DOHH2 (cell line): Measurements from ENCODE around the gene GSAP.

Experiments
- EZH2phosphoT487 ChIP-seq: fragments of 200-600 bp; sonication (generic); IDR thresholded peaks from 2 replicates; pipeline ENCODE4 v1.6.1; 2017; ENCODE audit warnings: borderline replicate concordance, mild to moderate bottlenecking, antibody characterized with exemption, low read length, moderate library complexity, mixed read lengths
- TF ChIP-seq, protein P1 (sequence below): fragments of 200-600 bp; sonication (generic); IDR thresholded peaks from one replicate; pipeline ENCODE4 v1.5.1; 2014; ENCODE audit warnings: antibody characterized with exemption, mild to moderate bottlenecking, low read depth, low read length; ENCODE audit not compliant: poor library complexity, severe bottlenecking

- TF ChIP-seq, protein P1, sequence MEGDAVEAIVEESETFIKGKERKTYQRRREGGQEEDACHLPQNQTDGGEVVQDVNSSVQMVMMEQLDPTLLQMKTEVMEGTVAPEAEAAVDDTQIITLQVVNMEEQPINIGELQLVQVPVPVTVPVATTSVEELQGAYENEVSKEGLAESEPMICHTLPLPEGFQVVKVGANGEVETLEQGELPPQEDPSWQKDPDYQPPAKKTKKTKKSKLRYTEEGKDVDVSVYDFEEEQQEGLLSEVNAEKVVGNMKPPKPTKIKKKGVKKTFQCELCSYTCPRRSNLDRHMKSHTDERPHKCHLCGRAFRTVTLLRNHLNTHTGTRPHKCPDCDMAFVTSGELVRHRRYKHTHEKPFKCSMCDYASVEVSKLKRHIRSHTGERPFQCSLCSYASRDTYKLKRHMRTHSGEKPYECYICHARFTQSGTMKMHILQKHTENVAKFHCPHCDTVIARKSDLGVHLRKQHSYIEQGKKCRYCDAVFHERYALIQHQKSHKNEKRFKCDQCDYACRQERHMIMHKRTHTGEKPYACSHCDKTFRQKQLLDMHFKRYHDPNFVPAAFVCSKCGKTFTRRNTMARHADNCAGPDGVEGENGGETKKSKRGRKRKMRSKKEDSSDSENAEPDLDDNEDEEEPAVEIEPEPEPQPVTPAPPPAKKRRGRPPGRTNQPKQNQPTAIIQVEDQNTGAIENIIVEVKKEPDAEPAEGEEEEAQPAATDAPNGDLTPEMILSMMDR = no peak
- no peak for TF ChIP-seq EZH2phosphoT487
These were observed 34.5 kb upstream of the GSAP start for GRCh38 chr7:77450613-77451012.
